Measurements from ENCODE around the gene ARFIP2.

Gene ARFIP2

GRCh38 chr11:6481012-6481923, at the start of gene ARFIP2, which contains the start of gene TIMM10B:
Gene ARFIP2, minus strand, starts transcription at chr11:6481331. Its CDS starts 910 bp downstream, at chr11:6480421.
Gene TIMM10B, plus strand, starts transcription at chr11:6481501. Its CDS starts 16 bp downstream, at chr11:6481517.
- Histone ChIP-seq H3K27ac (ENCODE audit: low read length) (peak within 1 kb of the TSS; percentile 88), H3K9me3 (replicated peaks; ENCODE audit: insufficient read depth, low read length) (no peaks in the 10 kb centered on the region), H3K79me2 (ENCODE audit: low read length) (peaks cover 49% of the 10 kb centered on the region), H3K4me3 (ENCODE audit: low read length) (peak within 1 kb of the TSS; percentile 98), H3K9ac (ENCODE audit: low read length) (peak within 1 kb of the TSS; percentile 93), H3K36me3 (replicated peaks; ENCODE audit: insufficient read depth, low read length) (0 out of 2 replicates have a peak, but pooled peaks cover 12% of the 10 kb centered on the region), H3K4me2 (ENCODE audit: low read depth, low read length) (peak within 1 kb of the TSS; percentile 97), H3K9me2 (replicated peaks; ENCODE audit: insufficient read depth, low read length) (no peaks in the 10 kb centered on the region), H3F3A (ENCODE audit: insufficient read depth, low read length) (0 out of 2 replicates have a peak, but pooled peaks cover 3% of the 10 kb centered on the region), H3K27me3 (replicated peaks; ENCODE audit: insufficient read depth, low read length) (no peaks in the 10 kb centered on the region), H2AFZ (ENCODE audit: low read length) (peak within 1 kb of the TSS; percentile 77), H3K4me1 (ENCODE audit: low read length) (peaks cover 19% of the 10 kb centered on the region), H4K20me1 (ENCODE audit: insufficient read depth, low read length) (no peaks in the 10 kb centered on the region)
- peak; percentile 99 for DNase-seq
- no peak for TF ChIP-seq EZH2 (optimal IDR thresholded peaks at IDR 0.05; ENCODE audit: low read depth, low read length)
- no peak for TF ChIP-seq EZH2phosphoT487 (IDR thresholded peaks at IDR 0.05; ENCODE audit: low read length)
- no peak for TF ChIP-seq CTCF (IDR thresholded peaks at IDR 0.05; ENCODE audit: low read length)

GRCh38 chr11:6530848-6531247, 49.7 kb upstream of the ARFIP2 start:
- no peaks in the 10 kb centered on the region for H3K36me3 ChIP-seq (replicated peaks; ENCODE audit: insufficient read depth, low read length)
- no peaks in the 10 kb centered on the region for H3K9me2 ChIP-seq (replicated peaks; ENCODE audit: insufficient read depth, low read length)
- no peak overlapping the region for H3K27ac ChIP-seq (ENCODE audit: low read length)
- H3K4me2 ChIP-seq (ENCODE audit: low read depth, low read length), result no peak overlapping the region
- no peak overlapping the region for H3K9ac ChIP-seq (ENCODE audit: low read length)
- no peak overlapping the region for H2AFZ ChIP-seq (ENCODE audit: low read length)
- no peaks in the 10 kb centered on the region for H3K9me3 ChIP-seq (replicated peaks; ENCODE audit: insufficient read depth, low read length)
- no peak for DNase-seq
- H3F3A ChIP-seq (ENCODE audit: insufficient read depth, low read length), result peaks cover 11% of the 10 kb centered on the region
- H3K27me3 ChIP-seq (replicated peaks; ENCODE audit: insufficient read depth, low read length), result peaks cover 43% of the 10 kb centered on the region
- no peaks in the 10 kb centered on the region for H3K79me2 ChIP-seq (ENCODE audit: low read length)
- TF ChIP-seq EZH2 (optimal IDR thresholded peaks at IDR 0.05; ENCODE audit: low read depth, low read length), result no peak
- TF ChIP-seq CTCF (IDR thresholded peaks at IDR 0.05; ENCODE audit: low read length), result no peak
- TF ChIP-seq EZH2phosphoT487 (IDR thresholded peaks at IDR 0.05; ENCODE audit: low read length), result no peak
- H3K4me3 ChIP-seq (ENCODE audit: low read length), result no peak overlapping the region
- H3K4me1 ChIP-seq (ENCODE audit: low read length), result peaks cover 11% of the 10 kb centered on the region
- H4K20me1 ChIP-seq (ENCODE audit: insufficient read depth, low read length), result peaks cover 48% of the 10 kb centered on the region

- Histone ChIP-seq H3K79me2 (ENCODE audit: low read length) (no peaks in the 10 kb centered on the region), H3F3A (ENCODE audit: insufficient read depth, low read length) (peaks cover 11% of the 10 kb centered on the region), H3K9me3 (replicated peaks; ENCODE audit: insufficient read depth, low read length) (no peaks in the 10 kb centered on the region), H3K4me2 (ENCODE audit: low read depth, low read length) (no peak overlapping the region), H3K27ac (ENCODE audit: low read length) (no peak overlapping the region), H3K9me2 (replicated peaks; ENCODE audit: insufficient read depth, low read length) (no peaks in the 10 kb centered on the region), H3K9ac (ENCODE audit: low read length) (no peak overlapping the region), H3K27me3 (replicated peaks; ENCODE audit: insufficient read depth, low read length) (peaks cover 59% of the 10 kb centered on the region), H3K36me3 (replicated peaks; ENCODE audit: insufficient read depth, low read length) (no peaks in the 10 kb centered on the region), H3K4me1 (ENCODE audit: low read length) (peaks cover 13% of the 10 kb centered on the region), H3K4me3 (ENCODE audit: low read length) (no peak overlapping the region), H2AFZ (ENCODE audit: low read length) (no peak overlapping the region), H4K20me1 (ENCODE audit: insufficient read depth, low read length) (peaks cover 52% of the 10 kb centered on the region)
- DNase-seq, result no peak
- TF ChIP-seq EZH2 (optimal IDR thresholded peaks at IDR 0.05; ENCODE audit: low read depth, low read length), result no peak
- no peak for TF ChIP-seq EZH2phosphoT487 (IDR thresholded peaks at IDR 0.05; ENCODE audit: low read length)
- no peak for TF ChIP-seq CTCF (IDR thresholded peaks at IDR 0.05; ENCODE audit: low read length)
Observed at GRCh38 chr11:6529266-6529665, 48.1 kb upstream of the ARFIP2 start.

Data from MM.1S (cell line).